SK-N-MC (cell line): ENCODE measurements around the gene UGT1A7.

Source experiments
- EZH2 ChIP-seq: fragments of 200-600 bp; sonication (generic); IDR thresholded peaks from one replicate; pipeline ENCODE4 v1.6.1; 2017; ENCODE audit warnings: antibody characterized with exemption
- FOXP2 ChIP-seq: optimal IDR thresholded peaks from 2 replicates; pipeline ENCODE3; 2011; ENCODE audit warnings: mild to moderate bottlenecking, moderate library complexity; ENCODE audit not compliant: insufficient read depth; ENCODE audit errors: extremely low read length, control extremely low read depth

- no peak for TF ChIP-seq FOXP2
- TF ChIP-seq EZH2: no peak
Measured at GRCh38 chr2:233807966-233808935, 126.5 kb downstream of the UGT1A7 start.
